Upper lobe of right lung (tissue), 1 donor: ENCODE results near the gene TMEM117. TPM values are rescaled to one million over a fixed set of nuclear protein-coding genes. Genes with fewer than 3 reads are reported as not detected.
"Not testable (repeated sequence)": the region's sequence is repeated elsewhere in the genome, so short reads cannot be mapped to it uniquely, and the experiment has no call there.

Experiments
- ATAC-seq: fragments of 200-7000 bp; cut with Tn5 transposase; one replicate; pipeline ENCODE4 v1.9.1; 2020; ENCODE audit warnings: mild to moderate bottlenecking, moderate library complexity
- DNase-seq: peaks from one replicate; pipeline ENCODE4 v3.0.0-alpha.2; 2020
- H3K27ac ChIP-seq: fragments of 200-600 bp; one replicate; pipeline ENCODE4 v1.8.0; 2022
- H3K27me3 ChIP-seq: fragments of 200-600 bp; one replicate; pipeline ENCODE4 v1.8.0; 2022; ENCODE audit warnings: mild to moderate bottlenecking
- H3K36me3 ChIP-seq: fragments of 200-600 bp; one replicate; pipeline ENCODE4 v1.8.0; 2022
- H3K4me1 ChIP-seq: fragments of 200-600 bp; one replicate; pipeline ENCODE4 v1.8.0; 2022
- H3K4me3 ChIP-seq: fragments of 200-600 bp; one replicate; pipeline ENCODE4 v1.8.0; 2022; ENCODE audit warnings: mild to moderate bottlenecking
- H3K9me3 ChIP-seq: fragments of 200-600 bp; one replicate; pipeline ENCODE4 v1.8.0; 2022
- CTCF ChIP-seq: fragments of 200-600 bp; IDR thresholded peaks from one replicate; pipeline ENCODE4 v1.8.0; 2022; ENCODE audit warnings: antibody characterized with exemption
- intact Hi-C: fragments of 100-400 bp; cut with DNase I; formaldehyde crosslinking; loops from one replicate; pipeline ENCODE4 v1.11.0; 2022
- total RNA-seq: library from RNA; stranded (reverse); fragmentation: NEBNext Ultra II Directional; extraction: Animal tissue kit (Norgen Biotek cat#: 25700); gene quantifications from one replicate; pipeline ENCODE4 v1.2.1, GENCODE V29; 2021
- donor health status: DM: no; HTN: yes; CAD: no; lungs with severe emphysema.

The TMEM117 gene
- total RNA-seq, 1 donor from 2014 or later, result 4.6 TPM

- no peaks in the 10 kb centered on the region for H3K4me1 ChIP-seq
- DNase-seq (no peak), ATAC-seq (no peak)
- no peaks in the 10 kb centered on the region for H3K36me3 ChIP-seq
- H3K9me3 ChIP-seq, result no peaks in the 10 kb centered on the region
- H3K27me3 ChIP-seq, result no peaks in the 10 kb centered on the region
- H3K27ac ChIP-seq, result no peak overlapping the region
- intact Hi-C loops, result no loop called here
- TF ChIP-seq CTCF, result no peak
- H3K4me3 ChIP-seq, result no peak overlapping the region
Measured at GRCh38 chr12:44377443-44378187, 541.7 kb downstream of the TMEM117 start.

- ATAC-seq, result not testable (repeated sequence)
Measured at GRCh38 chr12:44379113-44379512, 543.2 kb downstream of the TMEM117 start.

GRCh38 chr12:44379831-44380230 is 544.0 kb downstream of the TMEM117 start:
- ATAC-seq (no peak), DNase-seq (no peak)
- Histone ChIP-seq H3K36me3 (no peaks in the 10 kb centered on the region), H3K4me1 (no peaks in the 10 kb centered on the region), H3K27me3 (no peaks in the 10 kb centered on the region), H3K27ac (no peak overlapping the region), H3K4me3 (no peak overlapping the region), H3K9me3 (no peaks in the 10 kb centered on the region)
- intact Hi-C loops, result no loop called here
- TF ChIP-seq CTCF, result no peak

More at GRCh38 chr12:44379113-44379512, 543.2 kb downstream of the TMEM117 start:
- H3K27me3 ChIP-seq, H3K4me3 ChIP-seq, H3K27ac ChIP-seq, H3K9me3 ChIP-seq, H3K36me3 ChIP-seq, intact Hi-C loops, H3K4me1 ChIP-seq, DNase-seq: not testable (repeated sequence)

GRCh38 chr12:44380861-44381260 is 545.0 kb downstream of the TMEM117 start:
- Histone ChIP-seq H3K9me3 (no peaks in the 10 kb centered on the region), H3K4me3 (no peak overlapping the region), H3K27ac (no peak overlapping the region), H3K36me3 (no peaks in the 10 kb centered on the region), H3K27me3 (no peaks in the 10 kb centered on the region), H3K4me1 (no peaks in the 10 kb centered on the region)
- DNase-seq, result no peak
- no peak for TF ChIP-seq CTCF
- no peak for ATAC-seq
- intact Hi-C loops, result no loop called here

GRCh38 chr12:44381341-44381740 is 545.5 kb downstream of the TMEM117 start:
- Histone ChIP-seq H3K36me3 (no peaks in the 10 kb centered on the region), H3K4me1 (no peaks in the 10 kb centered on the region), H3K4me3 (no peak overlapping the region), H3K27me3 (no peaks in the 10 kb centered on the region), H3K9me3 (no peaks in the 10 kb centered on the region), H3K27ac (no peak overlapping the region)
- no peak for TF ChIP-seq CTCF
- intact Hi-C loops, result no loop called here
- DNase-seq (no peak), ATAC-seq (no peak)

- no peak for TF ChIP-seq CTCF
- intact Hi-C loops, result no loop called here
- Histone ChIP-seq H3K27me3 (no peaks in the 10 kb centered on the region), H3K27ac (no peak overlapping the region), H3K4me3 (no peak overlapping the region), H3K9me3 (no peaks in the 10 kb centered on the region), H3K36me3 (no peaks in the 10 kb centered on the region), H3K4me1 (no peaks in the 10 kb centered on the region)
- ATAC-seq, result no peak
- DNase-seq, result no peak
Measured at GRCh38 chr12:44384136-44384535, 548.3 kb downstream of the TMEM117 start.
